Parathyroid adenoma (tissue), 2 donors: ENCODE data around the gene HIC2.

ENCODE experiments used
- H2AFZ ChIP-seq: fragments of 300-600 bp; sonication (generic); one replicate; pipeline ENCODE4 v1.7.0; 2017; ENCODE audit warnings: antibody characterized with exemption, mild to moderate bottlenecking
- H3K27ac ChIP-seq: fragments of 300-600 bp; sonication (generic); one replicate; pipeline ENCODE4 v1.7.0; 2017
- H3K27me3 ChIP-seq: fragments of 300-600 bp; sonication (generic); one replicate; pipeline ENCODE4 v1.7.0; 2017; ENCODE audit warnings: low read length; ENCODE audit not compliant: control insufficient read depth, insufficient read depth
- H3K36me3 ChIP-seq: fragments of 300-600 bp; sonication (generic); one replicate; pipeline ENCODE4 v1.7.0; 2017; ENCODE audit warnings: low read length; ENCODE audit not compliant: control insufficient read depth, insufficient read depth
- H3K4me1 ChIP-seq: fragments of 300-600 bp; sonication (generic); one replicate; pipeline ENCODE4 v1.7.0; 2017; ENCODE audit warnings: control low read depth
- H3K4me2 ChIP-seq: fragments of 300-600 bp; sonication (generic); one replicate; pipeline ENCODE4 v1.7.0; 2017; ENCODE audit warnings: low read length
- H3K4me3 ChIP-seq: fragments of 300-600 bp; sonication (generic); one replicate; pipeline ENCODE4 v1.7.0; 2017; ENCODE audit warnings: low read depth, low read length
- H3K79me2 ChIP-seq: fragments of 300-600 bp; sonication (generic); one replicate; pipeline ENCODE4 v1.7.0; 2017; ENCODE audit warnings: control low read depth
- H3K9ac ChIP-seq: fragments of 300-600 bp; sonication (generic); one replicate; pipeline ENCODE4 v1.7.0; 2017; ENCODE audit warnings: mild to moderate bottlenecking
- H3K9me3 ChIP-seq: fragments of 300-600 bp; sonication (generic); one replicate; pipeline ENCODE4 v1.7.0; 2017; ENCODE audit warnings: low read length; ENCODE audit not compliant: control insufficient read depth
- CTCF ChIP-seq: fragments of 300-600 bp; sonication (generic); IDR thresholded peaks from one replicate; pipeline ENCODE4 v1.7.0; 2017; ENCODE audit warnings: antibody characterized with exemption, mild to moderate bottlenecking
- donor health status: primary hyperparathyroidism.

The HIC2 gene

GRCh38 chr22:21446827-21447690, 29.9 kb downstream of the HIC2 start:
- TF ChIP-seq CTCF, result no peak
- no peaks in the 10 kb centered on the region for H3K9me3 ChIP-seq
- no peak overlapping the region for H3K9ac ChIP-seq
- no peak overlapping the region for H3K4me2 ChIP-seq
- no peaks in the 10 kb centered on the region for H3K27me3 ChIP-seq
- H3K27ac ChIP-seq, result no peak overlapping the region
- H3K79me2 ChIP-seq, result no peaks in the 10 kb centered on the region
- no peaks in the 10 kb centered on the region for H3K4me1 ChIP-seq
- H3K4me3 ChIP-seq, result no peak overlapping the region
- no peaks in the 10 kb centered on the region for H3K36me3 ChIP-seq
- no peak overlapping the region for H2AFZ ChIP-seq

- Histone ChIP-seq H3K27me3 (no peaks in the 10 kb centered on the region), H3K4me3 (no peak overlapping the region), H3K4me2 (no peak overlapping the region), H3K79me2 (no peaks in the 10 kb centered on the region), H3K4me1 (no peaks in the 10 kb centered on the region), H2AFZ (no peak overlapping the region), H3K9me3 (no peaks in the 10 kb centered on the region), H3K9ac (no peak overlapping the region), H3K27ac (no peak overlapping the region), H3K36me3 (no peaks in the 10 kb centered on the region)
- no peak for TF ChIP-seq CTCF
Observed at GRCh38 chr22:21447694-21448402, 30.7 kb downstream of the HIC2 start.

- Histone ChIP-seq H3K9me3 (no peaks in the 10 kb centered on the region), H3K4me1 (no peaks in the 10 kb centered on the region), H2AFZ (no peak overlapping the region), H3K27me3 (no peaks in the 10 kb centered on the region), H3K79me2 (no peaks in the 10 kb centered on the region), H3K36me3 (no peaks in the 10 kb centered on the region), H3K4me2 (no peak overlapping the region), H3K4me3 (no peak overlapping the region), H3K27ac (no peak overlapping the region), H3K9ac (no peak overlapping the region)
- TF ChIP-seq CTCF, result no peak
Observed at GRCh38 chr22:21448627-21449416, 31.7 kb downstream of the HIC2 start.

GRCh38 chr22:21449531-21450319, 32.6 kb downstream of the HIC2 start:
- no peak overlapping the region for H3K27ac ChIP-seq
- H3K36me3 ChIP-seq, result no peaks in the 10 kb centered on the region
- H3K4me2 ChIP-seq, result no peak overlapping the region
- H3K9ac ChIP-seq, result no peak overlapping the region
- no peak overlapping the region for H2AFZ ChIP-seq
- H3K27me3 ChIP-seq, result no peaks in the 10 kb centered on the region
- no peak for TF ChIP-seq CTCF
- no peaks in the 10 kb centered on the region for H3K4me1 ChIP-seq
- H3K79me2 ChIP-seq, result no peaks in the 10 kb centered on the region
- H3K4me3 ChIP-seq, result no peak overlapping the region
- no peaks in the 10 kb centered on the region for H3K9me3 ChIP-seq
